GM12865 (cell line): ENCODE measurements around the gene KCTD21.

ENCODE experiments used
- DNase-seq: peaks from one replicate; pipeline ENCODE4 v3.0.0; 2010; ENCODE audit warnings: low read depth
- H3K4me3 ChIP-seq: 2 replicates; pipeline ENCODE4 v1.5.1; 2011; ENCODE audit warnings: mild to moderate bottlenecking, low read depth, low read length, control low read depth
- TF ChIP-seq, protein P1 (sequence below): IDR thresholded peaks from 2 replicates; pipeline ENCODE4 v1.5.1; 2011; ENCODE audit warnings: low read length, control low read depth, low read depth, inconsistent platforms; ENCODE audit not compliant: insufficient read depth; ENCODE audit errors: missing control alignments

Gene KCTD21

DNA sequence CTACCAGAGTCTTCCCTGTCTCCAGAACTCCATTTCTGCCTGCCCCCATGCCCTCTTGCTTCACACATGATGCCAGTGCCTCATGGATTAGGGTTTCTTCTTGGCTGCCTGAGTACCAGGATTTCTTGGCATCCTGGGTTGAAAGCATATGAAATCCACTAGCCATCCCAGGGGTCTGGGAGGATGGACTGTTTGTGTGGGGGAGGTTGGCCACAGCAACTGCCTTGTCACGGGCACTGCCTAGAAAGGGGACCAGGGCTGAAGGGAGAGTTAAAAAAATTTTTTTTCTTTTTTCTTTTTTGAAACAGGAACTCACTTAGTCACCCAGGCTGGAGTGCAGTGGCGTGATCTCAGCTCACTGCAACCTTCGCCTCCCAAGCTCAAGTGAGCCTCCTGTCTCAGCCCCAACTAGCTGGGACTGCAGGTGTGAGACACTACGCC is 4.5 kb upstream of the KCTD21 start:
- H3K4me3 ChIP-seq, result no peak overlapping the region
- TF ChIP-seq, protein P1, sequence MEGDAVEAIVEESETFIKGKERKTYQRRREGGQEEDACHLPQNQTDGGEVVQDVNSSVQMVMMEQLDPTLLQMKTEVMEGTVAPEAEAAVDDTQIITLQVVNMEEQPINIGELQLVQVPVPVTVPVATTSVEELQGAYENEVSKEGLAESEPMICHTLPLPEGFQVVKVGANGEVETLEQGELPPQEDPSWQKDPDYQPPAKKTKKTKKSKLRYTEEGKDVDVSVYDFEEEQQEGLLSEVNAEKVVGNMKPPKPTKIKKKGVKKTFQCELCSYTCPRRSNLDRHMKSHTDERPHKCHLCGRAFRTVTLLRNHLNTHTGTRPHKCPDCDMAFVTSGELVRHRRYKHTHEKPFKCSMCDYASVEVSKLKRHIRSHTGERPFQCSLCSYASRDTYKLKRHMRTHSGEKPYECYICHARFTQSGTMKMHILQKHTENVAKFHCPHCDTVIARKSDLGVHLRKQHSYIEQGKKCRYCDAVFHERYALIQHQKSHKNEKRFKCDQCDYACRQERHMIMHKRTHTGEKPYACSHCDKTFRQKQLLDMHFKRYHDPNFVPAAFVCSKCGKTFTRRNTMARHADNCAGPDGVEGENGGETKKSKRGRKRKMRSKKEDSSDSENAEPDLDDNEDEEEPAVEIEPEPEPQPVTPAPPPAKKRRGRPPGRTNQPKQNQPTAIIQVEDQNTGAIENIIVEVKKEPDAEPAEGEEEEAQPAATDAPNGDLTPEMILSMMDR, result no peak
- no peak for DNase-seq

DNA sequence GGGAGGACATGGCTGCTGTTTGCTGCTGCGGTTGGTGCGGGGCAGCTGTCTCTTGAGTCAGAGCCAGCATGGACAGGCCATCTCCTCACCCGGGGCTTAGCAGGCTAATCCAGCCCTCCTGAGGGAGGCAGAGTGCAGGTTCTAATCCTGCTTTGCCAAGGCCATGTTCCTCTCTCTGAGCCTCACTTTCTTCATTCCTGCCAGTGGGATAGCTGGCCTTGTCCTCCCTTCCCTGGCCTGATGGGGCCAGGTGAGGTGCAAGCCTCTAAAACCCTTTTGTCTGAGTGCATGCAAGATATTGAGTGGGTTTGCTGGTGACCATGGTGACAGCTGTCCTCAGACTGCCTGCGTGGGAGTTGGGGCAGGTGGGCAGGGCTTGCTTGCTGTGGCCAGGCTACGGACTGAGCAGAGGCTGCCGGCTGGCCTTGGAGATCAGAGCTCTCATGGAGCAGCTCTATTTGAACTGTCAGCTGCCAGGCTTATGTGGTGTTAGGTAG is 3.8 kb upstream of the KCTD21 start:
- DNase-seq, result no peak
- TF ChIP-seq, protein P1, result no peak
- no peak overlapping the region for H3K4me3 ChIP-seq

DNA sequence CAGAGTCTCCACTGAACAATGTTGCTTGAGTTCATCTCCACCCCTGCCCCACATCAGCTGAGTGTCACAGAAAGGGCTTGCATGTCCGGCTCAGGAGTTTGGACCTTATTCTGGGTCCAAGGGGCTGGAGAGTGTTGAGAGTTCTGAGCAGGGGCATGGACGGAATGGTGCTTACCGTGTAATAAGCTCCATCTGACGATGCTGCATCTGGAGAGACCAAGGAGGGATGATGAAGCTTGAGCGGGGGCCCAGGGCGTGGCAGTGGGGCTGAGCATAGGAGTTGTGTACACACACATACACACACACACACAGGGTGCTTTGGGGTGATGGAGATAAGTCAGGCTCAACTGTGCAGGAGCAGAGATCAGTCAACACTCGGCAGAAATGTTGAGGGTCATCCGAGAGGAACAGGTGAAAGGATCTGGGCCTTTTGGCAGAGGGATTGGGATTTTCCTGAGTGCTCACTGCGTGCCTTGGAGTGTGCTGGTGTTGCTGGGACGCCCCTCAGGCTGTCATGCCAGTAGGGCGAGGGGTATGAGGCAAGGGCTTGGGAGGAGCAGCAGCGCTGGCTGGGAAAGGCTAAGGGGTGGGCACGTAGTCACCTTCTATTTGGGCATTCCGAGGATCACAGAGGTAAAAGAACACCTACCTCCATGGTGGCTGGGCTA is 2.6 kb upstream of the KCTD21 start:
- no peak for DNase-seq
- TF ChIP-seq, protein P1, result no peak
- H3K4me3 ChIP-seq, result no peak overlapping the region

DNA sequence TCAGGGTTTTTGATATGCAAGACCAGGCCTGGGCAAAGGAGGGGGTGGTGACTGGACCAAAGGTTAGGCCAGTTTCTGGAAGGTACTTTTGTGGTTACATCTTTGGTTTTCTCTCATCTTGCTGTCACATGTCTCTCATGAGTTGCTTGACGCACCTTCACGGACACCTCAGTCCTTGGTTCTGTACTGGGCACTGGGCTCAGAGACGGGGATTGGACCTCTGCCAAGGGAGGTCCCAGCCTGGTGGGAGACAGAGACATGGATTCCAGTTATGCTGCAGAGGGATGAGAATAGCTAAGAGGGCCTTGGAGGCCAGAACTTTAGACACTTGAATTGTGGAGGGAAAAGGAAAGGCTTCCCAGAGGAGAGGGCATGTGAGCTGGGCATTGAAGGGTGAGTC is 1.9 kb upstream of the KCTD21 start:
- TF ChIP-seq, protein P1, result no peak
- H3K4me3 ChIP-seq, result no peak overlapping the region
- DNase-seq, result peak; percentile 24

DNA sequence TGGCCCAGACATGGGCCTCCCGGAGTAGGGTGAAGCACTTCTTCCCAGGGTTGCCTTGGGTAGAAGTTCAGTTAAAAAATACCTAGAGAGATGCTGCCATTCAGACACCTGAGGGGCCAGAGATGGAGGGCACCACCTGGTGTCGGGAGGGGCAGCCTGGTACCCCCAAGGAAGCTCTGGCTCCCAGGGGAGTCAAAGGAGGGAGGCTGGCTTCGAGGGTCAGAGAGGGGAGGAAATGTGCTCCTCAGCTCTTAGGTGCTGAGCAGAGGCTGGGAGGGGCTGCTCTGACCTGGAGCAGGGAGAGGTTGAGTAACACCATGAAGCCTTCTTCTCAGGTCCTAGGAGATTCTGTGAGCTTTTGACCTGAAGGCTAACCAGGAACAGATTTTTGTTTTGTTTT is 1.4 kb upstream of the KCTD21 start:
- TF ChIP-seq, protein P1, result no peak
- DNase-seq, result peak; percentile 21
- H3K4me3 ChIP-seq, result peak overlapping the region; percentile 96

DNA sequence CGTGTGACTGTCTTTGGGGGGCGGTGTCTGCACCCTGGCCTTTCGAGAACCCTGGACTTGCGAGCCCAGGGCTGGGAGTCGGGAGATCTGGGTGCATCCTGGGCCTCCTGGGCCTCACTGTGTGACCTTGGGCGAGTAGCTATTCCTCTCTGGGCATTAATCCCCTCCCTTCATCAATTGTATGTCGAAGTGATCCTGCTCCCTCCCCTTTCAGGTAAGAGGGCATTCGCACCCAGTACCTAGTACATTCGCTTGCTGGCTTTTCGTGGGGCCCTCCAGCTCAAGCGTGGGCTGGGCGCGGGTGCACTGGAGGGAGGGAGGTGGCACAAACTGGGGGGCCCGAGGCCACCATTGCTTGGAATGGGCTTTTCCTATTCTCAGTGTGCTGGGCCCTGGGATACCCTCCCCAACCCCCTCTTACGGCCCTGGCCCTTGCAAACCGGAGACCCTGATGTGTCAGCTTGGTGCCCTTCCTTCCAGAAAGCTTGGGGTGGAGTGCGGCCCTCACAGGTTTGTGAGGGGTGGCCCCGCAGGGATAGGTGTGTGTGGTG is 823 bp upstream of the KCTD21 start:
- peak; percentile 10 for DNase-seq
- peak overlapping the region; percentile 96 for H3K4me3 ChIP-seq
- TF ChIP-seq, protein P1, result no peak
